Astrocyte of the cerebellum (primary cell): ENCODE data around the gene PCED1A.
A peak's percentile ranks its signal among the peaks of the same experiment; 100 is the strongest.
"Not testable (repeated sequence)": the region's sequence is repeated elsewhere in the genome, so short reads cannot be mapped to it uniquely, and the experiment has no call there.

Experiments used
- DNase-seq: peaks from one replicate; pipeline ENCODE4 v3.0.0-alpha.2; 2011; ENCODE audit warnings: low read depth
- H3K4me3 ChIP-seq: 2 replicates; pipeline ENCODE4 v1.5.1; 2011; ENCODE audit warnings: mild to moderate bottlenecking, low read depth, low read length, moderate library complexity
- CTCF ChIP-seq: IDR thresholded peaks from 2 replicates; pipeline ENCODE4 v1.5.1; 2012; ENCODE audit warnings: low read length, low read depth, moderate library complexity, mild to moderate bottlenecking; ENCODE audit errors: missing control alignments
- in situ Hi-C: cut with HindIII; loops from 2 replicates; pipeline ENCODE4 v1.10.0; 2017; ENCODE audit warnings: low sequenced_read_pairs

PCED1A gene

DNA sequence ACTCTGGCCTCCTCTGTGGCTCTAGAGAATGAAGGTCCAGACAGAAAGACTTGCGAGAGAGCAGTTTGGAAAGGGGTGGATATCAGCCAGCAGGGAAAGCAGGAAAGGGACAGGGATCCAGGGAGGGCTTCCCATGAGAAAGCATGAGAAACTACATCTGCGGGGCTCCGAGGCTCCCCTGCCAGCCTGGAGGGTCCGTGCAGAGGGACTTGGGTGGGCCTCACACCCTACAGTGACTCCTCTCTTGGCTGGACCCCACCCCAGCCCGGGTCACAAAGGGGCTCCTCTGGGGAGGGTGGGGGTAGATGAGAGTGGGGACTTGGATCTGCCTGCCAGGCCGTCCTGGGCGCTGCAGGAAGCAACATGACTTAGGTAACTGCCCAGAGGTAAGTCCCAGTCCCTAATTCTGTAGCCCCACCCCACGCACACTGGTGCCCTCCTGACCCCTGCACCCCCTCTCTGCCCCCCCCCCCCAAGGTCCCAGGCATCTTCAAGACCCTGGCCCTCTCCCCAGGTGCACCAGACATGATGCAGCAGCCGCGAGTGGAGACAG lies 24.3 kb downstream of the PCED1A start, which contains the start of gene TMEM239:
TSS of gene TMEM239 (plus strand) at position 335 of the 553 bp plus-strand sequence. CDS start at position 526, 191 bp downstream.
- TF ChIP-seq CTCF: no peak
- H3K4me3 ChIP-seq: no peak within 1 kb of the TSS
- in situ Hi-C loops: no loop called here
- no peak for DNase-seq

DNA sequence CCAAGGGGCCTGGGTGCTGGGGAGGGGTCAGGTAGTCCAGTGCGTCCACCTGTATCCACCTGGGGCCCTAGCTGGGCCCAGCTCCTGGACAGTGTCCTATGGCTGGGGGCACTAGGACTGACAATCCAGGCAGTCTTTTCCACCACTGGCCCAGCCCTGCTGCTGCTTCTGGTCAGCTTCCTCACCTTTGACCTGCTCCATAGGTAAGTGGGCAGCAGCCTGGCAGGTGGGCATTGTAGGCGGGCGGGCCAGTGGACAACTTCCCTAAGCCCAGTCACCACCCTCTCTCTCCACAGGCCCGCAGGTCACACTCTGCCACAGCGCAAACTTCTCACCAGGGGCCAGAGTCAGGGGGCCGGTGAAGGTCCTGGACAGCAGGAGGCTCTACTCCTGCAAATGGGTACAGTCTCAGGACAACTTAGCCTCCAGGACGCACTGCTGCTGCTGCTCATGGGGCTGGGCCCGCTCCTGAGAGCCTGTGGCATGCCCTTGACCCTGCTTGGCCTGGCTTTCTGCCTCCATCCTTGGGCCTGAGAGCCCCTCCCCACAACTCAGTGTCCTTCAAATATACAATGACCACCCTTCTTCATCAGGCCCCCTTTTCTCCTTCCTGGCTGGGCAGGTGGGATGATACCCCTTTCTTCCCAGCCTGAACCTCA lies 25.1 kb downstream of the PCED1A start:
- no peak overlapping the region for H3K4me3 ChIP-seq
- no peak for TF ChIP-seq CTCF
- no peak for DNase-seq
- in situ Hi-C loops: no loop called here

DNA sequence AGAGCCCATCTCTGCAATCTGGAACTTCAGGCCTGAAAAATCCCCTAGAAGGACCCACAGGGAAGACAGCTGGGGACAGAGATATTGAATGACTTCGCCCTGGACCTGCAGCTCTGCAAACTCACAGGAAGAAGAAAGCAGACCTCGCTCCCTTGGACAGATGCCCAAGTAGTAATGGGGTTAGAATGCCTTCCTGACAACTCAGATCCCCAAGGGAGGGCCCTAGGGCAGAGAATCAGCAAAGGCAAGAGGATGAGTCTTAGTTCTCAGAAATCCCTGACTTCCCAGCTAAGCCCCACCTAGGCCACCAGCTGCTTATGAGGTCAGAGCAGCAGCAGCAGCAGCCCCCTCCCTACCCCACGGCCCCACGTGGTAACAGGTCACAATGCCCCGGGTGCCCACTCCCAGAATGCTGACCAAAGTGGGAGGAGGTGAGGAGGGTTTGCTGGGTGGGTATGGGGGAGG lies 25.8 kb downstream of the PCED1A start, which contains the start of gene C20orf141:
TSS of gene C20orf141 (plus strand) at position 401 of the 465 bp plus-strand sequence. CDS start 198 bp downstream, outside the sequence.
- in situ Hi-C loops: no loop called here
- DNase-seq: peak; percentile 92
- no peak for TF ChIP-seq CTCF
- H3K4me3 ChIP-seq: no peak within 1 kb of the TSS

GRCh38 chr20:2814076-2814475 lies 26.4 kb downstream of the PCED1A start:
- DNase-seq: no peak
- H3K4me3 ChIP-seq: no peak overlapping the region
- in situ Hi-C loops: no loop called here
- no peak for TF ChIP-seq CTCF

DNA sequence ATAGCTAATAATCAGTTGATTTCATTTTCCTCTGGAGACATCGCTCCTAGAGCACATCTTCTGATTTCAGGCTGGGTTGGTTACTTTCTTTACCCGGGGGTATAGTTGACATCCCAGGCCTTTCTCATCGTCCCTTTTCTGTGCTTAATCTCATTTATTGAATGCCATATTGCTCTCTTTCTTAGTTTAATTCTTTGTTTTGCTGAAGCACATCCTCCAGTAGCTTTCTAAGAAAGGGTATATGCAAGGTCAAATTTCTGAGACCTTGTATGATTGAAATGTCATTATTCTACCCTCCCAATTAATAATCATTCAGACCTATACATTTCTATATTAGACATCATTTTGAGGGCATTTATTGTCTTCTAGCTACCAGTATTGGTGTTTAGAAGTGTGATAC lies 28.3 kb downstream of the PCED1A start:
- in situ Hi-C loops: no loop called here
- TF ChIP-seq CTCF: no peak
- no peak overlapping the region for H3K4me3 ChIP-seq
- DNase-seq: no peak

GRCh38 chr20:2809690-2810089 lies 30.8 kb downstream of the PCED1A start:
- no peak for TF ChIP-seq CTCF
- DNase-seq: no peak
- in situ Hi-C loops: no loop called here
- no peak overlapping the region for H3K4me3 ChIP-seq

DNA sequence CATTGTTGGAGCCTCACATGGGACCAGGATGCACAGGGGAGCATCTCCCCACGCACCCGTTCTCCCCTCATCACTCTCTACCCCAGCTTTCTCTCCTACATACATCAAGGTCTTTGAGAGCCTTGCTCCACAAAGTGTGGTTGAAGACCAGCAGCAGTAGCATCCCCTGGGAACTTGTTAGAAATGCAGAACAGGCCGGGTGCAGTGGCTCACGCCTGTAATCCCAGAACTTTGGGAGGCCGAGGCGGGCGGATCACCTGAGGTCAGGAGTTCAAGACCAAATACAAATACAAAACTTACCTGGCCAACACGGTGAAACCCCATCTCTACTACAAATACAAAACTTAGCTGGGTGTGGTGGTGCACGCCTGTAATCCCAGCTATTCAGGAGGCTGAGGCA lies 32.5 kb downstream of the PCED1A start:
- in situ Hi-C loops: not testable (repeated sequence)

More for the DNA sequence above, 32.5 kb downstream of the PCED1A start:
- DNase-seq, H3K4me3 ChIP-seq: not testable (repeated sequence)
